Caco-2 (cell line): ENCODE measurements around the gene GOSR2. TPM values are rescaled to one million over a fixed set of nuclear protein-coding genes. Genes with fewer than 3 reads are reported as not detected.

ENCODE experiments used
- BruUV-seq: library from RNA; stranded (reverse); fragments of 400-500 nt; replicated peaks from 2 replicates; lab custom pipeline; 2021; lab: Mats Ljungman, UMichigan
- CTCF ChIA-PET: fragments of 300-600 bp; sonication (Branson Sonifier 250); formaldehyde crosslinking; loops from one replicate; lab custom pipeline; 2022; ENCODE audit warnings: antibody characterized with exemption; lab: Charles Lee
- POLR2A ChIA-PET: fragments of 300-600 bp; sonication (Branson Sonifier 250); formaldehyde crosslinking; loops from one replicate; lab custom pipeline; 2022; ENCODE audit warnings: antibody characterized with exemption; lab: Charles Lee
- DNase-seq, 2 experiments: peaks; one replicate each; pipeline versions ENCODE4 v3.0.0 to v3.0.0-alpha.2; 2020 to 2022
- H3K27me3 ChIP-seq: replicated peaks from 2 replicates; pipeline ENCODE4 v1.6.0; 2011; ENCODE audit warnings: low read length; ENCODE audit not compliant: control insufficient read depth, insufficient read depth
- H3K36me3 ChIP-seq: 2 replicates; pipeline ENCODE4 v1.5.1; 2011; ENCODE audit warnings: low read length; ENCODE audit not compliant: control insufficient read depth, insufficient read depth
- H3K4me1 ChIP-seq: fragments of 250-450 bp; sonication (Bioruptor Pico); 2 replicates; pipeline ENCODE4 v1.5.1; 2020; ENCODE audit warnings: mild to moderate bottlenecking
- H3K4me3 ChIP-seq: 2 replicates; pipeline ENCODE4 v1.5.1; 2011; ENCODE audit warnings: low read depth, mild to moderate bottlenecking, control low read depth, low read length
- H3K9me3 ChIP-seq: fragments of 250-450 bp; sonication (Bioruptor Pico); 2 replicates; pipeline ENCODE4 v1.5.1; 2020; ENCODE audit warnings: mild to moderate bottlenecking, moderate library complexity
- H3K27ac Mint-ChIP-seq: one replicate; pipeline ENCODE4 v1.8.0; 2022; ENCODE audit warnings: mixed read lengths; ENCODE audit not compliant: unreplicated experiment
- H3K27me3 Mint-ChIP-seq: one replicate; pipeline ENCODE4 v1.8.0; 2022; ENCODE audit warnings: mixed read lengths; ENCODE audit not compliant: insufficient read depth, unreplicated experiment
- H3K36me3 Mint-ChIP-seq: one replicate; pipeline ENCODE4 v1.8.0; 2022; ENCODE audit warnings: mild to moderate bottlenecking, mixed read lengths; ENCODE audit not compliant: insufficient read depth, unreplicated experiment
- H3K4me1 Mint-ChIP-seq: one replicate; pipeline ENCODE4 v1.8.0; 2022; ENCODE audit warnings: low read depth, mixed read lengths; ENCODE audit not compliant: unreplicated experiment
- H3K4me3 Mint-ChIP-seq: one replicate; pipeline ENCODE4 v1.8.0; 2022; ENCODE audit warnings: mild to moderate bottlenecking, moderate library complexity, mixed read lengths; ENCODE audit not compliant: unreplicated experiment
- H3K9me3 Mint-ChIP-seq: one replicate; pipeline ENCODE4 v1.8.0; 2022; ENCODE audit warnings: mixed read lengths; ENCODE audit not compliant: unreplicated experiment
- intact Hi-C: fragments of 100-400 bp; cut with micrococcal nuclease; formaldehyde crosslinking; loops from one replicate; pipeline ENCODE4 v1.10.0; 2022; ENCODE audit not compliant: unreplicated experiment
- total RNA-seq: library from RNA; stranded (reverse); gene quantifications from 2 replicates; pipeline ENCODE4 v1.2.3, GENCODE V29; 2022
- TF ChIP-seq, protein P1 (sequence below), 2 experiments: fragments of 200-600 bp in 1 of 2; IDR thresholded peaks; 1 replicate in 1 of 2; 2 replicates in 1 of 2; pipeline versions ENCODE4 v1.5.1 to v1.8.0; 2011 to 2022; ENCODE audit warnings: antibody characterized with exemption in 1 of 2, control low read depth in 1 of 2, inconsistent platforms in 1 of 2, low read depth in 1 of 2, low read length in 1 of 2, mild to moderate bottlenecking in 1 of 2, moderate library complexity in 1 of 2; ENCODE audit not compliant: insufficient read depth in 1 of 2, severe bottlenecking in 1 of 2, unreplicated experiment in 1 of 2

GOSR2 gene
- total RNA-seq, 1 experiment from 2014 or later, result 84.0 TPM

DNA sequence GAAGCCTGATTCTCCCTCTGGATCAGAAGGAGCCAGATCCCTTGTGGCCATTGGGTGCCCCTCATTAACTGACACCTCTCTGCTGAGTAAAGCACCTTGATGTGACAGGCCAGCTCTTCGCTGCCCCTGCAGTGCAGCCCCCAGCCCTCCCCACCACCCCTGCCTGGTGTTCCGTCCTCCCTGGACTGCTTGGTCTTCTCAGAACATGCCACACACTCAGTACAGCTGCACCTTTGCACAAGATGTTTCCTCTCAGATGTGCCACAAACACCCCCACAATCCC lies 20.2 kb downstream of the GOSR2 start:
- H3K27me3 ChIP-seq, result no peaks in the 10 kb centered on the region
- peaks cover 4% of the 10 kb centered on the region for H3K36me3 ChIP-seq
- DNase-seq, result no peak
- no peak overlapping the region for H3K27ac Mint-ChIP-seq
- intact Hi-C loops, result loop anchor here (5.0 kb wide), 1 partner anchor 91 kb away; the partner anchor contains the start of gene WNT9B
- POLR2A ChIA-PET, result no interaction called here
- peaks cover 79% of the 10 kb centered on the region for H3K36me3 Mint-ChIP-seq
- peaks cover 17% of the 10 kb centered on the region for H3K4me1 Mint-ChIP-seq
- H3K4me3 Mint-ChIP-seq, result no peak overlapping the region
- no TSS peak for BruUV-seq
- peaks cover 18% of the 10 kb centered on the region for H3K4me1 ChIP-seq
- H3K9me3 ChIP-seq, result no peaks in the 10 kb centered on the region
- TF ChIP-seq, protein P1, sequence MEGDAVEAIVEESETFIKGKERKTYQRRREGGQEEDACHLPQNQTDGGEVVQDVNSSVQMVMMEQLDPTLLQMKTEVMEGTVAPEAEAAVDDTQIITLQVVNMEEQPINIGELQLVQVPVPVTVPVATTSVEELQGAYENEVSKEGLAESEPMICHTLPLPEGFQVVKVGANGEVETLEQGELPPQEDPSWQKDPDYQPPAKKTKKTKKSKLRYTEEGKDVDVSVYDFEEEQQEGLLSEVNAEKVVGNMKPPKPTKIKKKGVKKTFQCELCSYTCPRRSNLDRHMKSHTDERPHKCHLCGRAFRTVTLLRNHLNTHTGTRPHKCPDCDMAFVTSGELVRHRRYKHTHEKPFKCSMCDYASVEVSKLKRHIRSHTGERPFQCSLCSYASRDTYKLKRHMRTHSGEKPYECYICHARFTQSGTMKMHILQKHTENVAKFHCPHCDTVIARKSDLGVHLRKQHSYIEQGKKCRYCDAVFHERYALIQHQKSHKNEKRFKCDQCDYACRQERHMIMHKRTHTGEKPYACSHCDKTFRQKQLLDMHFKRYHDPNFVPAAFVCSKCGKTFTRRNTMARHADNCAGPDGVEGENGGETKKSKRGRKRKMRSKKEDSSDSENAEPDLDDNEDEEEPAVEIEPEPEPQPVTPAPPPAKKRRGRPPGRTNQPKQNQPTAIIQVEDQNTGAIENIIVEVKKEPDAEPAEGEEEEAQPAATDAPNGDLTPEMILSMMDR (IDR thresholded peaks at IDR 0.05; ENCODE audit: insufficient read depth in 1 of 2, low read depth in 1 of 2, low read length in 1 of 2, severe bottlenecking in 1 of 2, unreplicated experiment in 1 of 2), result no peak
- H3K27me3 Mint-ChIP-seq, result no peaks in the 10 kb centered on the region
- CTCF ChIA-PET, result interaction anchor here (0.7 to 2.0 kb wide), 5 partner anchors 17 to 156 kb away, joined by 3 to 11 read pairs (median 3); no protein-coding TSS in a partner anchor
- H3K9me3 Mint-ChIP-seq, result no peaks in the 10 kb centered on the region
- no peak overlapping the region for H3K4me3 ChIP-seq

DNA sequence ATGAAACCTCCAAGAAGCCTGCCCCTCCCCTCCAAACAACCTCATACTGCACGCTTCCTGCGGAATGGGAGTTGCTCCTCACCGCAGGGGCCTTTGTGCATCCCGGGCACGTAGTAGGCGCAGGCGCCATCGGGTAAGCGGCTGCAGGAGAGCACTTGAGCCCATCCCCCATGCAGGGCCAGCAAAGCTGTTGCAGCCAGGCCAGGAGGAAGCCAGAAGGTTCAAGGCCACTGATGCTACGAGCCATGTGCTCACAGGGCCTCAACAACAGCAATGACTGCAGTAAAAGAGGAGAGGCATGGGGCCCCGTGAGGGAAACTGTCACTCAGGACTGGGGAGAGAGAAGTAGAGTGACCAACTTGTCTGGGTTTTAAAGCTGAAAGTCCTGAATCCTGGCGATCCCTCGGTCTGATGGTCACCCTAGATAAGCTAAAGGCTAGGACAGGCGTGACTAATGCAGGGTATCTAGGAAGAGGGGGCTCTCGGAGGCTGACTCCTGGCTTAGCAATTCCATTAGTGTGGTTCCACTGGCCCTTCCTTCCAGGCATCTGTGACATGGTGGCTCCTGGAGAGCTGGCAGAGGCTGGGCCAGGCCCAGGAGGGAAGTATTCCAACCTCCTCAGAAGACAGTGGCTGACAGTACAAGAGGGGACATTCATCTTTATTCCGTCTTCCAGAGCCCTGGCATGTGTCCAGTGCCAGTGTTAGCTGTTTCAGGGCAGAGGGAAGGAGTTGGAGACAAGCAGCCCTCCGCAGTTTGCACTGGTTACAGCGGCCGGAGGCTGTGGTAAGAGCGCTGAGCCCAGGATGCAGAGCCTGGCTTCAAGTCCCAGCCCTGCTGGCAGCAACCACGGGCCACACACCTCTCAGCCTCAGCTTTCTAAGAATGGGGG lies 20.8 kb downstream of the GOSR2 start:
- no peaks in the 10 kb centered on the region for H3K9me3 ChIP-seq
- H3K36me3 ChIP-seq, result peaks cover 4% of the 10 kb centered on the region
- Mint-ChIP-seq H3K27me3 (no peaks in the 10 kb centered on the region), H3K9me3 (no peaks in the 10 kb centered on the region), H3K27ac (peak overlapping the region; percentile 51), H3K4me3 (no peak overlapping the region), H3K36me3 (peaks cover 73% of the 10 kb centered on the region), H3K4me1 (peaks cover 17% of the 10 kb centered on the region)
- intact Hi-C loops, result loop anchor here (5.0 kb wide), 1 partner anchor 91 kb away; the partner anchor contains the start of gene WNT9B
- H3K4me1 ChIP-seq, result peaks cover 18% of the 10 kb centered on the region
- no peak for DNase-seq
- TF ChIP-seq, protein P1 (IDR thresholded peaks at IDR 0.05; ENCODE audit: insufficient read depth in 1 of 2, low read depth in 1 of 2, low read length in 1 of 2, severe bottlenecking in 1 of 2, unreplicated experiment in 1 of 2), result no peak
- ChIA-PET CTCF (interaction anchor here (0.6 to 2.0 kb wide), 2 partner anchors 57 to 79 kb away, joined by 3 to 11 read pairs; no protein-coding TSS in a partner anchor), POLR2A (no interaction called here)
- no peaks in the 10 kb centered on the region for H3K27me3 ChIP-seq
- BruUV-seq, result no TSS peak
- no peak overlapping the region for H3K4me3 ChIP-seq

DNA sequence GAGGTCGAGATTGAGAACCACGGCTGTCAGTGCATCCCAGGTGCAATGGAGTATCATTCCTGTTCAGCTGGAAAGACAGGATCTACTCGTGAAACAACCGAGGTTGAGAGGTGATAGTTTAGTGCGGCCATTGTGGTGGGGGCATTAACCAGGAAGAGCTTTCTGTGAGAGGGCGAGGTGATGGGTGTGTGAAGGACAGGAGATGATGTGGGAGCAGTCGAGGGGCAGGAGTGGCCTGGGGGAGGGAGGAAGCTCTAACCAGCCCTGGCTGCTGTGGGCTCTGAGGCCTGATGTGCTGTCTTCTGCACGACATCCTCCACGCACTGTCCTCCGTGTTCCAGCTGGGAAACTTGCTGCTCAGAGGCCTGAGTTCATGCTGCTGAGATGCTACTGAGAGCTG lies 22.0 kb downstream of the GOSR2 start:
- H3K36me3 Mint-ChIP-seq, result peaks cover 63% of the 10 kb centered on the region
- peaks cover 17% of the 10 kb centered on the region for H3K4me1 Mint-ChIP-seq
- peak overlapping the region; percentile 3 for H3K4me3 Mint-ChIP-seq
- H3K4me1 ChIP-seq, result peaks cover 18% of the 10 kb centered on the region
- TF ChIP-seq, protein P1 (IDR thresholded peaks at IDR 0.05; ENCODE audit: insufficient read depth in 1 of 2, low read depth in 1 of 2, low read length in 1 of 2, severe bottlenecking in 1 of 2, unreplicated experiment in 1 of 2), result no peak
- H3K36me3 ChIP-seq, result peaks cover 3% of the 10 kb centered on the region
- no peaks in the 10 kb centered on the region for H3K9me3 Mint-ChIP-seq
- peaks cover 2% of the 10 kb centered on the region for H3K27me3 Mint-ChIP-seq
- no peak overlapping the region for H3K27ac Mint-ChIP-seq
- no peaks in the 10 kb centered on the region for H3K9me3 ChIP-seq
- intact Hi-C loops, result loop anchor here (5.0 kb wide), 1 partner anchor 93 kb away; the partner anchor contains the start of gene WNT9B
- POLR2A ChIA-PET, result no interaction called here
- CTCF ChIA-PET, result no interaction called here
- H3K4me3 ChIP-seq, result no peak overlapping the region
- no peaks in the 10 kb centered on the region for H3K27me3 ChIP-seq
- no TSS peak for BruUV-seq
- peak; percentile 44 to 51 for DNase-seq
